Caco-2 (cell line): Measurements from ENCODE around the gene LRIG1. TPM values are rescaled to one million over a fixed set of nuclear protein-coding genes. Genes with fewer than 3 reads are reported as not detected.

Experiments
- BruUV-seq: library from RNA; stranded (reverse); fragments of 400-500 nt; replicated peaks from 2 replicates; lab custom pipeline; 2021; lab: Mats Ljungman, UMichigan
- CTCF ChIA-PET: fragments of 300-600 bp; sonication (Branson Sonifier 250); formaldehyde crosslinking; loops from one replicate; lab custom pipeline; 2022; ENCODE audit warnings: antibody characterized with exemption; lab: Charles Lee
- POLR2A ChIA-PET: fragments of 300-600 bp; sonication (Branson Sonifier 250); formaldehyde crosslinking; loops from one replicate; lab custom pipeline; 2022; ENCODE audit warnings: antibody characterized with exemption; lab: Charles Lee
- DNase-seq, 2 experiments: peaks; one replicate each; pipeline versions ENCODE4 v3.0.0 to v3.0.0-alpha.2; 2020 to 2022
- H3K27me3 ChIP-seq: replicated peaks from 2 replicates; pipeline ENCODE4 v1.6.0; 2011; ENCODE audit warnings: low read length; ENCODE audit not compliant: control insufficient read depth, insufficient read depth
- H3K36me3 ChIP-seq: 2 replicates; pipeline ENCODE4 v1.5.1; 2011; ENCODE audit warnings: low read length; ENCODE audit not compliant: control insufficient read depth, insufficient read depth
- H3K4me1 ChIP-seq: fragments of 250-450 bp; sonication (Bioruptor Pico); 2 replicates; pipeline ENCODE4 v1.5.1; 2020; ENCODE audit warnings: mild to moderate bottlenecking
- H3K4me3 ChIP-seq: 2 replicates; pipeline ENCODE4 v1.5.1; 2011; ENCODE audit warnings: low read depth, mild to moderate bottlenecking, control low read depth, low read length
- H3K9me3 ChIP-seq: fragments of 250-450 bp; sonication (Bioruptor Pico); 2 replicates; pipeline ENCODE4 v1.5.1; 2020; ENCODE audit warnings: mild to moderate bottlenecking, moderate library complexity
- H3K27ac Mint-ChIP-seq: one replicate; pipeline ENCODE4 v1.8.0; 2022; ENCODE audit warnings: mixed read lengths; ENCODE audit not compliant: unreplicated experiment
- H3K27me3 Mint-ChIP-seq: one replicate; pipeline ENCODE4 v1.8.0; 2022; ENCODE audit warnings: mixed read lengths; ENCODE audit not compliant: insufficient read depth, unreplicated experiment
- H3K36me3 Mint-ChIP-seq: one replicate; pipeline ENCODE4 v1.8.0; 2022; ENCODE audit warnings: mild to moderate bottlenecking, mixed read lengths; ENCODE audit not compliant: insufficient read depth, unreplicated experiment
- H3K4me1 Mint-ChIP-seq: one replicate; pipeline ENCODE4 v1.8.0; 2022; ENCODE audit warnings: low read depth, mixed read lengths; ENCODE audit not compliant: unreplicated experiment
- H3K4me3 Mint-ChIP-seq: one replicate; pipeline ENCODE4 v1.8.0; 2022; ENCODE audit warnings: mild to moderate bottlenecking, moderate library complexity, mixed read lengths; ENCODE audit not compliant: unreplicated experiment
- H3K9me3 Mint-ChIP-seq: one replicate; pipeline ENCODE4 v1.8.0; 2022; ENCODE audit warnings: mixed read lengths; ENCODE audit not compliant: unreplicated experiment
- intact Hi-C: fragments of 100-400 bp; cut with micrococcal nuclease; formaldehyde crosslinking; loops from one replicate; pipeline ENCODE4 v1.10.0; 2022; ENCODE audit not compliant: unreplicated experiment
- total RNA-seq: library from RNA; stranded (reverse); gene quantifications from 2 replicates; pipeline ENCODE4 v1.2.3, GENCODE V29; 2022
- TF ChIP-seq, protein P1 (sequence below), 2 experiments: fragments of 200-600 bp in 1 of 2; IDR thresholded peaks; 1 replicate in 1 of 2; 2 replicates in 1 of 2; pipeline versions ENCODE4 v1.5.1 to v1.8.0; 2011 to 2022; ENCODE audit warnings: antibody characterized with exemption in 1 of 2, control low read depth in 1 of 2, inconsistent platforms in 1 of 2, low read depth in 1 of 2, low read length in 1 of 2, mild to moderate bottlenecking in 1 of 2, moderate library complexity in 1 of 2; ENCODE audit not compliant: insufficient read depth in 1 of 2, severe bottlenecking in 1 of 2, unreplicated experiment in 1 of 2

Gene LRIG1
- total RNA-seq, 1 experiment from 2014 or later, result 43.4 TPM

DNA sequence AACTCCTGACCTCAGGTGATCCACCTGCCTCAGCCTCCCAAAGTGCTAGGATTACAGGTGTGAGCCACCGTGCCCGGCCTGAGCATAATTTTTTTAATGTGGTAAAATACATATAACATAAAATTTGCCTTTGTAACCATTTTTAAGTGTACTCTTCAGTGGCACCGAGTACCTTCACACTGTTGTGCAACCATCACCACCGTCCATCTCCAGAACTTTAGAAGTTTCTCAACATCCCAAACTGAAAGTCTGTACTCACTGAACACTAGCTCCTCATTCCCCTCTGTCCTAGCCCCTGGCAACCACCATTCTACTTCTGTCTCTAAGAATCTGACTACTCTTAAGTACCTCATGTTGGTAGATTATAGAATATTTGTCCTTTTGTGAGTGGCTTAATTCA is 35.2 kb downstream of the LRIG1 start:
- POLR2A ChIA-PET, result no interaction called here
- H3K27ac Mint-ChIP-seq, result no peak overlapping the region
- intact Hi-C loops, result no loop called here
- no peak for DNase-seq
- H3K36me3 ChIP-seq, result peaks cover 1% of the 10 kb centered on the region
- H3K4me3 ChIP-seq, result no peak overlapping the region
- no peaks in the 10 kb centered on the region for H3K9me3 ChIP-seq
- CTCF ChIA-PET, result no interaction called here
- peaks cover 2% of the 10 kb centered on the region for H3K36me3 Mint-ChIP-seq
- no peaks in the 10 kb centered on the region for H3K27me3 ChIP-seq
- no TSS peak for BruUV-seq
- TF ChIP-seq, protein P1, sequence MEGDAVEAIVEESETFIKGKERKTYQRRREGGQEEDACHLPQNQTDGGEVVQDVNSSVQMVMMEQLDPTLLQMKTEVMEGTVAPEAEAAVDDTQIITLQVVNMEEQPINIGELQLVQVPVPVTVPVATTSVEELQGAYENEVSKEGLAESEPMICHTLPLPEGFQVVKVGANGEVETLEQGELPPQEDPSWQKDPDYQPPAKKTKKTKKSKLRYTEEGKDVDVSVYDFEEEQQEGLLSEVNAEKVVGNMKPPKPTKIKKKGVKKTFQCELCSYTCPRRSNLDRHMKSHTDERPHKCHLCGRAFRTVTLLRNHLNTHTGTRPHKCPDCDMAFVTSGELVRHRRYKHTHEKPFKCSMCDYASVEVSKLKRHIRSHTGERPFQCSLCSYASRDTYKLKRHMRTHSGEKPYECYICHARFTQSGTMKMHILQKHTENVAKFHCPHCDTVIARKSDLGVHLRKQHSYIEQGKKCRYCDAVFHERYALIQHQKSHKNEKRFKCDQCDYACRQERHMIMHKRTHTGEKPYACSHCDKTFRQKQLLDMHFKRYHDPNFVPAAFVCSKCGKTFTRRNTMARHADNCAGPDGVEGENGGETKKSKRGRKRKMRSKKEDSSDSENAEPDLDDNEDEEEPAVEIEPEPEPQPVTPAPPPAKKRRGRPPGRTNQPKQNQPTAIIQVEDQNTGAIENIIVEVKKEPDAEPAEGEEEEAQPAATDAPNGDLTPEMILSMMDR (IDR thresholded peaks at IDR 0.05; ENCODE audit: insufficient read depth in 1 of 2, low read depth in 1 of 2, low read length in 1 of 2, severe bottlenecking in 1 of 2, unreplicated experiment in 1 of 2), result no peak
- no peak overlapping the region for H3K4me3 Mint-ChIP-seq
- no peaks in the 10 kb centered on the region for H3K9me3 Mint-ChIP-seq
- no peaks in the 10 kb centered on the region for H3K27me3 Mint-ChIP-seq
- peaks cover 29% of the 10 kb centered on the region for H3K4me1 Mint-ChIP-seq
- H3K4me1 ChIP-seq, result peaks cover 35% of the 10 kb centered on the region

DNA sequence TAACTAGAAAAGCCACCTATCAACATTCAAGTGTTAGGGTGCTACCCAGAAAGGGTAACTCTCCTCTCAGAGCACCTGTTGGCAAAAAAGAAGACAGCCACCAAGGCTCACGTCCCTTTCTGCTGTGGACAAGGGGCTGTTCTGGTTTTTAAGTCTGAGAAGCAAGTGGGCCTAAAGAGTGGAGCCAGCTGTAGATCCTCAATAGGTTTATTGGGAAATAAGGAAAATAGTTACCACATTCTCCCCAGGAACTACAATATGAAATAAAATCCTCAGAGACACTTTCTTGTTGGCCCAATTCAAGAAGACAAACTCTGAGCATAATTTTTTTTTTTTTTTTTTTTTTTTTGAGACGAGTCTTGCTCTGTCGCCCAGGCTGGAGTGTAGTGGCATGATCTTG is 35.8 kb downstream of the LRIG1 start:
- Mint-ChIP-seq H3K4me3 (no peak overlapping the region), H3K27me3 (no peaks in the 10 kb centered on the region), H3K4me1 (peaks cover 25% of the 10 kb centered on the region), H3K27ac (no peak overlapping the region), H3K36me3 (peaks cover 7% of the 10 kb centered on the region), H3K9me3 (no peaks in the 10 kb centered on the region)
- intact Hi-C loops, result no loop called here
- DNase-seq, result no peak
- no TSS peak for BruUV-seq
- Histone ChIP-seq H3K9me3 (no peaks in the 10 kb centered on the region), H3K4me1 (peaks cover 34% of the 10 kb centered on the region), H3K4me3 (no peak overlapping the region), H3K27me3 (no peaks in the 10 kb centered on the region), H3K36me3 (peaks cover 1% of the 10 kb centered on the region)
- TF ChIP-seq, protein P1 (IDR thresholded peaks at IDR 0.05; ENCODE audit: insufficient read depth in 1 of 2, low read depth in 1 of 2, low read length in 1 of 2, severe bottlenecking in 1 of 2, unreplicated experiment in 1 of 2), result no peak
- CTCF ChIA-PET, result no interaction called here
- POLR2A ChIA-PET, result no interaction called here

- H3K4me3 ChIP-seq, result no peak overlapping the region
- H3K27me3 Mint-ChIP-seq, result no peaks in the 10 kb centered on the region
- TF ChIP-seq, protein P1 (IDR thresholded peaks at IDR 0.05; ENCODE audit: insufficient read depth in 1 of 2, low read depth in 1 of 2, low read length in 1 of 2, severe bottlenecking in 1 of 2, unreplicated experiment in 1 of 2), result no peak
- ChIA-PET CTCF (no interaction called here), POLR2A (no interaction called here)
- H3K9me3 Mint-ChIP-seq, result no peaks in the 10 kb centered on the region
- H3K27me3 ChIP-seq, result no peaks in the 10 kb centered on the region
- peak overlapping the region; percentile 19 for H3K27ac Mint-ChIP-seq
- BruUV-seq, result no TSS peak
- no peaks in the 10 kb centered on the region for H3K9me3 ChIP-seq
- intact Hi-C loops, result loop anchor here (5.0 kb wide), 1 partner anchor 47 kb away; no protein-coding TSS in a partner anchor
- H3K4me1 ChIP-seq, result peaks cover 34% of the 10 kb centered on the region
- H3K36me3 ChIP-seq, result peaks cover 1% of the 10 kb centered on the region
- H3K36me3 Mint-ChIP-seq, result peaks cover 7% of the 10 kb centered on the region
- DNase-seq, result no peak
- no peak overlapping the region for H3K4me3 Mint-ChIP-seq
- peaks cover 23% of the 10 kb centered on the region for H3K4me1 Mint-ChIP-seq
Measured at GRCh38 chr3:66464512-66464894, 36.3 kb downstream of the LRIG1 start.
